Spleen (tissue), 7 donors: ENCODE results near the gene TFB1M.

Experiments used
- CTCF ChIP-seq, 11 experiments: fragments of 200-600 bp in 7 of 11; fragments of 450-650 bp in 4 of 11; sonication (generic) in 4 of 11; IDR thresholded peaks in 8 of 11; conservative IDR thresholded peaks in 3 of 11; 1 replicate in 7 of 11; 2 replicates in 4 of 11; pipeline versions ENCODE4 v1.4.0 to v1.8.0; 2016 to 2021; ENCODE audit warnings: antibody characterized with exemption in 11 of 11, inconsistent platforms in 4 of 11, mild to moderate bottlenecking in 1 of 11
- POLR2AphosphoS5 ChIP-seq, 3 donors: sonication (generic); formaldehyde crosslinking; IDR thresholded peaks; one replicate each; pipeline ENCODE4 v1.5.1; 2017; ENCODE audit warnings: antibody characterized with exemption in 3 of 3
- donor health status: DM: no; HTN: no; CAD: no; lungs with moderate emphysema.
- donor health status: DM: no; HTN: no; CAD: no.
- donor health status: DM: no; HTN: no; CAD: no.

GRCh38 chr6:155349129-155349528 lies 34.8 kb upstream of the TFB1M start:
- no peak for TF ChIP-seq CTCF (IDR thresholded peaks at IDR 0.05 in 8 of 11, conservative IDR thresholded peaks at IDR 0.05 in 3 of 11)
- TF ChIP-seq POLR2AphosphoS5 (IDR thresholded peaks at IDR 0.05): no peak
